OCI-LY7 (cell line): Measurements from ENCODE around the gene SETD1A. TPM values are rescaled to one million over a fixed set of nuclear protein-coding genes. Genes with fewer than 3 reads are reported as not detected.
"Not testable (repeated sequence)": the region's sequence is repeated elsewhere in the genome, so short reads cannot be mapped to it uniquely, and the experiment has no call there.

ENCODE experiments used
- BruUV-seq: library from RNA; stranded (reverse); fragments of 400-500 nt; replicated peaks from 2 replicates; lab custom pipeline; 2021; lab: Mats Ljungman, UMichigan
- CTCF ChIA-PET: fragments of 300-600 bp; sonication (Branson Sonifier 250); formaldehyde crosslinking; loops from one replicate; lab custom pipeline; 2022; ENCODE audit warnings: antibody characterized with exemption; ENCODE audit not compliant: unreplicated experiment; lab: Charles Lee
- POLR2A ChIA-PET: fragments of 300-600 bp; sonication (Branson Sonifier 250); formaldehyde crosslinking; loops from one replicate; lab custom pipeline; 2022; ENCODE audit warnings: antibody characterized with exemption; lab: Charles Lee
- DNase-seq: peaks from one replicate; pipeline ENCODE4 v3.0.0-alpha.2; 2015; ENCODE audit warnings: low spot score
- H2AFZ ChIP-seq: fragments of 200-600 bp; sonication (generic), shearing (Covaris generic); 2 replicates; pipeline ENCODE4 v1.6.1; 2014; ENCODE audit warnings: mild to moderate bottlenecking, antibody characterized with exemption, low read length, moderate library complexity
- H3K27ac ChIP-seq: fragments of 200-600 bp; sonication (generic); 2 replicates; pipeline ENCODE4 v1.5.1; 2014; ENCODE audit warnings: mixed run types, low read depth, mild to moderate bottlenecking, moderate library complexity, low read length, inconsistent platforms; ENCODE audit not compliant: poor library complexity, severe bottlenecking
- H3K36me3 ChIP-seq: fragments of 200-600 bp; sonication (generic); 2 replicates; pipeline ENCODE4 v1.6.1; 2014; ENCODE audit warnings: mild to moderate bottlenecking, antibody characterized with exemption, low read length, moderate library complexity, mixed read lengths; ENCODE audit not compliant: insufficient read depth
- H3K4me1 ChIP-seq: fragments of 200-600 bp; sonication (generic); 2 replicates; pipeline ENCODE4 v1.5.1; 2014; ENCODE audit warnings: mild to moderate bottlenecking, low read length; ENCODE audit not compliant: insufficient read depth, poor library complexity, severe bottlenecking
- H3K4me2 ChIP-seq: fragments of 200-600 bp; sonication (generic); 2 replicates; pipeline ENCODE4 v1.6.1; 2014; ENCODE audit warnings: mild to moderate bottlenecking, low read length
- H3K4me3 ChIP-seq: fragments of 200-600 bp; sonication (generic); 2 replicates; pipeline ENCODE4 v1.5.1; 2014; ENCODE audit warnings: mild to moderate bottlenecking, low read depth, low read length; ENCODE audit not compliant: poor library complexity, severe bottlenecking
- H3K79me2 ChIP-seq: fragments of 200-600 bp; sonication (generic); 2 replicates; pipeline ENCODE4 v1.6.1; 2016; ENCODE audit warnings: low read depth, mild to moderate bottlenecking, low read length, moderate library complexity, mixed read lengths; ENCODE audit not compliant: insufficient read depth
- H3K9me2 ChIP-seq: fragments of 200-600 bp; sonication (generic); 2 replicates; pipeline ENCODE4 v1.6.1; 2016; ENCODE audit warnings: mild to moderate bottlenecking, low read length, mixed read lengths; ENCODE audit not compliant: insufficient read depth
- H3K9me3 ChIP-seq: fragments of 200-600 bp; sonication (generic); 2 replicates; pipeline ENCODE4 v1.6.1; 2014; ENCODE audit warnings: mild to moderate bottlenecking, mixed run types, low read length, mixed read lengths
- H4K20me1 ChIP-seq: fragments of 200-600 bp; sonication (generic); 2 replicates; pipeline ENCODE4 v1.6.1; 2014; ENCODE audit warnings: mild to moderate bottlenecking, antibody characterized with exemption, low read length, moderate library complexity, mixed read lengths; ENCODE audit not compliant: insufficient read depth
- EZH2phosphoT487 ChIP-seq: fragments of 200-600 bp; sonication (generic); IDR thresholded peaks from 2 replicates; pipeline ENCODE4 v1.6.1; 2018; ENCODE audit warnings: low read depth, borderline replicate concordance, mild to moderate bottlenecking, mixed run types, antibody characterized with exemption, low read length, moderate library complexity, mixed read lengths
- intact Hi-C: fragments of 100-400 bp; cut with micrococcal nuclease; formaldehyde crosslinking; loops from one replicate; pipeline ENCODE4 v1.10.0; 2022; ENCODE audit not compliant: unreplicated experiment
- total RNA-seq, 2 experiments: library from RNA; depleted of rRNA in 1 of 2; stranded (reverse); fragments of >200 nt in 1 of 2; shearing (Covaris generic) in 1 of 2; gene quantifications; 2 replicates each; pipeline ENCODE4 v1.2.3, GENCODE V29; 2014 to 2022
- TF ChIP-seq, protein P1 (sequence below): fragments of 200-600 bp; sonication (generic); conservative IDR thresholded peaks from 2 replicates; pipeline ENCODE4 v1.5.1; 2014; ENCODE audit warnings: mild to moderate bottlenecking, antibody characterized with exemption, low read length, moderate library complexity, mixed read lengths

The SETD1A gene
- total RNA-seq, 2 experiments from 2014 or later = 8.6 to 36.0 TPM

DNA sequence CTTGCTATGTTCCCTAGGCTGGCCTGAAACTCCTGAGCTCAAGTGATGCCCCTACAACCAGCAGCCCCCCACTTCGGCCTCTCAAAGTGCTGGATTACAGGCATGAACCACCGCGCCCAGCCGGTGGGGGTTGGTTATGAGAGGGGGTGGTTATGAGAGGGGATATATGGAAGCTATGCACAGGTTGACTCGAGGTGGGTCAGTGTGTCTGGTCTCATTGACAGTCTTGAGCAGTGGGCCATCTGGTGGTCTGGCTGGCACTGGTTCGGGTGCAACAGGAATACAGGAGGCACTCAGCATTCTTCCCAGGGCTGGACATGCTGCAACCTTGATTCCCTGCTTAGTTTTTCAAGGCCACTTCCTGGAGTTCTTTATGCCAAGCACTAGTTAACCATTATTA, 58.5 kb downstream of the SETD1A start:
- Histone ChIP-seq H3K4me2 (no peak overlapping the region), H2AFZ (no peak overlapping the region), H3K9me3 (no peaks in the 10 kb centered on the region), H3K27ac (no peak overlapping the region), H3K9me2 (no peaks in the 10 kb centered on the region), H4K20me1 (no peaks in the 10 kb centered on the region), H3K36me3 (no peaks in the 10 kb centered on the region), H3K79me2 (no peaks in the 10 kb centered on the region), H3K4me3 (no peak overlapping the region), H3K4me1 (no peaks in the 10 kb centered on the region)
- TF ChIP-seq EZH2phosphoT487 = no peak
- TF ChIP-seq, protein P1, sequence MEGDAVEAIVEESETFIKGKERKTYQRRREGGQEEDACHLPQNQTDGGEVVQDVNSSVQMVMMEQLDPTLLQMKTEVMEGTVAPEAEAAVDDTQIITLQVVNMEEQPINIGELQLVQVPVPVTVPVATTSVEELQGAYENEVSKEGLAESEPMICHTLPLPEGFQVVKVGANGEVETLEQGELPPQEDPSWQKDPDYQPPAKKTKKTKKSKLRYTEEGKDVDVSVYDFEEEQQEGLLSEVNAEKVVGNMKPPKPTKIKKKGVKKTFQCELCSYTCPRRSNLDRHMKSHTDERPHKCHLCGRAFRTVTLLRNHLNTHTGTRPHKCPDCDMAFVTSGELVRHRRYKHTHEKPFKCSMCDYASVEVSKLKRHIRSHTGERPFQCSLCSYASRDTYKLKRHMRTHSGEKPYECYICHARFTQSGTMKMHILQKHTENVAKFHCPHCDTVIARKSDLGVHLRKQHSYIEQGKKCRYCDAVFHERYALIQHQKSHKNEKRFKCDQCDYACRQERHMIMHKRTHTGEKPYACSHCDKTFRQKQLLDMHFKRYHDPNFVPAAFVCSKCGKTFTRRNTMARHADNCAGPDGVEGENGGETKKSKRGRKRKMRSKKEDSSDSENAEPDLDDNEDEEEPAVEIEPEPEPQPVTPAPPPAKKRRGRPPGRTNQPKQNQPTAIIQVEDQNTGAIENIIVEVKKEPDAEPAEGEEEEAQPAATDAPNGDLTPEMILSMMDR = peak; percentile 41
- ChIA-PET CTCF (no interaction called here), POLR2A (interaction anchor here (0.7 kb wide), 1 partner anchor 490 kb away, joined by 4 read pairs; no protein-coding TSS in a partner anchor)
- no TSS peak for BruUV-seq
- peak; percentile 19 for DNase-seq
- intact Hi-C loops = no loop called here

DNA sequence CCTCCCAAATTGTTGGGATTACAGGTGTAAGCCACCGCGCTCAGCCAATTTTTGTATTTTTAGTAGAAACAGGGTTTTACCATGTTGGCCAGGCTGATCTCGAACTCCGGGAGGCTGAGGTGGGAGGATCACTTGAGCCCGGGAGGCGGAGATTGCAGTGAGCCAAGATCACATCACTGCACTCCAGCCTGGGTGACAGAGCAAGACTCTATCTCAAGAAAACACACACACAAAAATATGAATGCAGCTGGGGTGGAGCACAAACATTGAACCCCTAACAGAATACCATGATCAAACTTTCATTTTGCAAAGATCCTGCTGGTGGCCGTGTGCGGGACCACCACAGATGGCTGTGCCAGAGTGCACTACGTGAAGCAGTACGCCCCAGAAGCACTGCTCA, 60.2 kb downstream of the SETD1A start:
- H3K4me1 ChIP-seq, H3K36me3 ChIP-seq, BruUV-seq, H4K20me1 ChIP-seq, CTCF ChIA-PET, H3K4me3 ChIP-seq, H3K9me2 ChIP-seq, H3K9me3 ChIP-seq, H3K4me2 ChIP-seq, H3K79me2 ChIP-seq, DNase-seq, H2AFZ ChIP-seq, intact Hi-C loops, H3K27ac ChIP-seq: not testable (repeated sequence)
- POLR2A ChIA-PET = interaction anchor here (0.7 kb wide), 1 partner anchor 73 kb away, joined by 3 read pairs; no protein-coding TSS in a partner anchor

DNA sequence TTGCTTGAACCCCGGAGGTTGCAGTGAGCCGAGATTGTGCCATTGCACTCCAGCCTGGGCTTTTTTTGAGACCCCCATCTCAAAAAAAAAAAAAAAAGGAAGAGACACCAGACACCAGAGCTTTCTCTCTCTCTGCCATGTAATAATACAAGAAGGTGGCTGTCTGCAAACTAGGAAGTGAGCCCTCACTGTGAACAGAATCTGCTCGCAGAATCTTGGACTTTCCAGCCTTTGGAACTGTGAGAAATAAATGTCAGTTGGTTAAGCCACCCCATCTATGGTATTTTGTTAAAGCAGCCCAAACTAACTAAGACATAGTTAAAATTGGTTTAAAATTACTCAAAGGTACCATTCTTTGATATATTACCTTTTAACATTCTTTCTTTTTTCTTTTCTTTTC, 63.0 kb downstream of the SETD1A start:
- H3K79me2 ChIP-seq = no peaks in the 10 kb centered on the region
- H4K20me1 ChIP-seq = no peaks in the 10 kb centered on the region
- ChIA-PET POLR2A (interaction anchor here (0.7 kb wide), 1 partner anchor 435 kb away, joined by 3 read pairs; no protein-coding TSS in a partner anchor), CTCF (no interaction called here)
- H2AFZ ChIP-seq = no peak overlapping the region
- no peak for TF ChIP-seq EZH2phosphoT487
- TF ChIP-seq, protein P1 = no peak
- no peaks in the 10 kb centered on the region for H3K36me3 ChIP-seq
- intact Hi-C loops = no loop called here
- H3K4me3 ChIP-seq = no peak overlapping the region
- no peak for DNase-seq
- no peaks in the 10 kb centered on the region for H3K4me1 ChIP-seq
- H3K9me3 ChIP-seq = no peaks in the 10 kb centered on the region
- no peaks in the 10 kb centered on the region for H3K9me2 ChIP-seq
- BruUV-seq = no TSS peak
- H3K4me2 ChIP-seq = no peak overlapping the region
- H3K27ac ChIP-seq = no peak overlapping the region
